Measurements from ENCODE around the gene AP5Z1.

Gene AP5Z1

DNA sequence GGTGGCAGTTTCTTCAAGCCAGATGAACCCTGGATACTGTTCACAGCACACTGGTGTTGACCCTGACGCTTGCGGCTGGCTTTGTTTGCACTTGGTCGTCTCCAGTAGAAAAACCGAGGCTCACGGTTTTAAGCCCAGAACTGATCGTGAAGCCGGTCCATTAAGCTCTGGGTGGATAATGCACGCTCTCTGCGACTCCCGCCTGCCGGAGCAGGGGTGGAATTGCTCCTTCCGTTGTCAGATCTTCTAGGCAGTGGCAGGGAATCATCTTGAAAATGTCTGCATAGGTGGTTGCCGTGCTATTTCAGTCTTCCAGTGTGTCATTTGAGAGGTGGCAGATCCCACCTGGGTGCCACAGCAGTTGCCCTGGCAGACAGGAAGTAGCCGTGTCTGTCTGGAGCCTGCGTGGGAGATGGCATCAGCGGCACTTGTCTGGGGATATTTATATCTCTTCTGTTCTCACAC is 35.9 kb upstream of the AP5Z1 start:
- TF ChIP-seq, protein P1, sequence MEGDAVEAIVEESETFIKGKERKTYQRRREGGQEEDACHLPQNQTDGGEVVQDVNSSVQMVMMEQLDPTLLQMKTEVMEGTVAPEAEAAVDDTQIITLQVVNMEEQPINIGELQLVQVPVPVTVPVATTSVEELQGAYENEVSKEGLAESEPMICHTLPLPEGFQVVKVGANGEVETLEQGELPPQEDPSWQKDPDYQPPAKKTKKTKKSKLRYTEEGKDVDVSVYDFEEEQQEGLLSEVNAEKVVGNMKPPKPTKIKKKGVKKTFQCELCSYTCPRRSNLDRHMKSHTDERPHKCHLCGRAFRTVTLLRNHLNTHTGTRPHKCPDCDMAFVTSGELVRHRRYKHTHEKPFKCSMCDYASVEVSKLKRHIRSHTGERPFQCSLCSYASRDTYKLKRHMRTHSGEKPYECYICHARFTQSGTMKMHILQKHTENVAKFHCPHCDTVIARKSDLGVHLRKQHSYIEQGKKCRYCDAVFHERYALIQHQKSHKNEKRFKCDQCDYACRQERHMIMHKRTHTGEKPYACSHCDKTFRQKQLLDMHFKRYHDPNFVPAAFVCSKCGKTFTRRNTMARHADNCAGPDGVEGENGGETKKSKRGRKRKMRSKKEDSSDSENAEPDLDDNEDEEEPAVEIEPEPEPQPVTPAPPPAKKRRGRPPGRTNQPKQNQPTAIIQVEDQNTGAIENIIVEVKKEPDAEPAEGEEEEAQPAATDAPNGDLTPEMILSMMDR (IDR thresholded peaks at IDR 0.05; ENCODE audit: control insufficient read depth, extremely low read depth, insufficient read depth): no peak

DNA sequence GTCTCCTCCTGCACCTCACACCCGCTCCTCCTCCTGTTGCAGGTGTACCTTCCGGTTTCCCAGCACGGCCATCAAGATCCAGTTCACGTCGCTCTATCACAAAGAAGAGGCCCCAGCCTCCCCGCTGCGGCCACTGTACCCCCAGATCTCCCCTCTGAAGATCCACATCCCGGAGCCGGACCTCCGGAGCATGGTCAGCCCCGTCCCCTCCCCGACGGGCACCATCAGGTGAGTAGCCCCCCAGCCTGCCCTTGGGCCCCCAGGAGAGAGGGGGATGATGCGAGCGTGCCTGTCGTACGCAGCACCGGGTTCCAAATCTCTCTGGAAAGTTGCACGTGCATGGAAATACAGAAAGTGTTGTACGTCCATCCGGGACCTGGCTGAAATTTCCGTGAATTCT is 34.6 kb upstream of the AP5Z1 start:
- no peak overlapping the region for H3K4me3 ChIP-seq (ENCODE audit: low read depth, low read length)
- no peak for DNase-seq (ENCODE audit: low read depth)
- TF ChIP-seq, protein P1 (IDR thresholded peaks at IDR 0.05; ENCODE audit: control insufficient read depth, extremely low read depth, insufficient read depth): no peak

More for the DNA sequence above, 35.9 kb upstream of the AP5Z1 start:
- H3K4me3 ChIP-seq (ENCODE audit: low read depth, low read length): no peak overlapping the region
- DNase-seq (ENCODE audit: low read depth): no peak

DNA sequence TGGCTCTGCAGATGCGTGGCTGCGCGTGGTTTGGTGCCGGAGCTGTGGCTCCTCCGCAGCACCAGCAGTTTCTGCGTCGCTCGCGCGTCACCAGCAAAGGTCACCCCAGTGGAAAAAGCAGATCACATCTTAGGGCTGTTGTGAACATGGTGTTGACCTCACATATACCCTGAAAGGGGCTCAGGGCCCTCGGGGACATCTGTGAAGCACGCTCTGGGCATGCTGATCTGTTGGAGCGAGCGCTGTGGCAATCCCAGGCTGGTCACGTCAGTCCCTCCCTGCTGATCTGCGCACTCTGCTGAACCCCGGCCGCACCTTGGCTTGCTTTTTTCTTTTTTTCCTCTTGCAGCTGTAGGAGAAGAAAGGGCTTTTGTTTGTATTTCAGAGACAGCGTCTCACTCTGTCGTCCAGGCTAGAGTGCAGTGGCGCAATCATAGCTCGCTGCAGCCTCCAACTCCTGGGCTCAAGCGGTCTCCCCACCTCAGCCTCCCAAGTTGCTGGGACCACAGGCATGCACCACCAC is 33.3 kb upstream of the AP5Z1 start:
- no peak for DNase-seq (ENCODE audit: low read depth)
- no peak overlapping the region for H3K4me3 ChIP-seq (ENCODE audit: low read depth, low read length)
- TF ChIP-seq, protein P1 (IDR thresholded peaks at IDR 0.05; ENCODE audit: control insufficient read depth, extremely low read depth, insufficient read depth): no peak

DNA sequence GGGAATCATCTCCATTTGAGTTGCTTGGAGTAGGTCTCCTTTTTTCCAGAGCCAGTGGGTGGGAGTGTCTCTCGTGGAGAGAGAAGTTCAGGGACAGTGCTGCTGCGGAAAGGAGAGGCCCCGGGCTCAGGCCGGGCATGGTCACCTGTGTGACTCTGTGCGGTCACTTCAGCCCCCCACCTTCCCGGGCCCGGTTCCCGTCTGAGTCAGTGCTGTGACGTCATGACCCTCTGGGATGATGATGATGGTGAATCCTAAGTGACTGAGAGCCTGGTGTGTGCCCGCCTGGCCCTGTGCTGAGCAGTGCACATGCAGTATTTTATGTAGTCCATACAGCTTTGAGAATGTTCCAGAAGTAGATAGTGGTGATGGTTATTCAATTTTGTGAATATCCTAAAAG is 32.6 kb upstream of the AP5Z1 start:
- no peak for DNase-seq (ENCODE audit: low read depth)
- H3K4me3 ChIP-seq (ENCODE audit: low read depth, low read length): no peak overlapping the region
- TF ChIP-seq, protein P1 (IDR thresholded peaks at IDR 0.05; ENCODE audit: control insufficient read depth, extremely low read depth, insufficient read depth): no peak

DNA sequence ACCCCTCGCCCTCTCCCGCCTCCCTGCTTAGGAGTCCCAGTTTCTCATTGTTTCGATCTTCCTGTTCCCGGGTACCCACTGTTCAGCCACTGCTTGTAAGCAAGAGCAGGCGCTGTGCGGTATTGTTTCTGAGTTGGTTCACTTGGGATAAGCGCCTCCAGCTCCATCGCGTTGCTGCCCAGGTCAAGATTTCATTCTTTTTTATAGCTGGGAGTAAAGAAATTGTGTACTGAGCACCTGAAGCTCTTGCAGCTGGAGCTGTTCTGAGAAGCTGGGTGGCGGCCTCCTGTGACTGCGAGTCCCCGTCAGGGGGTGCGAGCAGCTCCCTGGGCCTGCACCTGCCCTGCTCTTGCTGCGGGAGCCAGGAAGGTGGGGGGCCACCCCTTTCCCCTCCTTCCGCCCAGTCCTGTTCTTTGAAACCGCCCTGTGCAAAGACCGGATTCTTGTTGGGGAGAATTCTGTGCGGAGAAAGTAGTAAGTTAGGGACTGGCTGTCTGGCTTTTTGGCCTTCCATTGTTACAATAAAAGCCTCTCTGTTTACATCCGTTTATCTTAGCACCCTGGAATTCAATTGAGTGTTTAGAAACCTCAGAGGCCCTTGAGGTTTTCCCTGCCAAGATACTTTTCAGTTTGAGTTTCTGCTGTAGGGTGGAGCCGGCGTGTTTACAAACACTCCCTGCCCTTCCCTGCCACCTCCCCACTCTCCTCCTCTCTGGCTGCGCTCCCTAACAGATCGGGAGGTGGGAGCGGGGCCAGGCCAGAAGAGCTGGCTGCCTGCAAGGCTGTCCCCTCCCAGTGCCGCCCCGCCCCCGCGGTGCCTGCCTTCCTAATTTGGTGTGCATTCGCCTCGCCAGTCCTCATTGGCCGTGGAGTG is 30.8 kb upstream of the AP5Z1 start:
- TF ChIP-seq, protein P1 (IDR thresholded peaks at IDR 0.05; ENCODE audit: control insufficient read depth, extremely low read depth, insufficient read depth): no peak
- peak overlapping the region; percentile 28 for H3K4me3 ChIP-seq (ENCODE audit: low read depth, low read length)
- DNase-seq (ENCODE audit: low read depth): peak; percentile 97

DNA sequence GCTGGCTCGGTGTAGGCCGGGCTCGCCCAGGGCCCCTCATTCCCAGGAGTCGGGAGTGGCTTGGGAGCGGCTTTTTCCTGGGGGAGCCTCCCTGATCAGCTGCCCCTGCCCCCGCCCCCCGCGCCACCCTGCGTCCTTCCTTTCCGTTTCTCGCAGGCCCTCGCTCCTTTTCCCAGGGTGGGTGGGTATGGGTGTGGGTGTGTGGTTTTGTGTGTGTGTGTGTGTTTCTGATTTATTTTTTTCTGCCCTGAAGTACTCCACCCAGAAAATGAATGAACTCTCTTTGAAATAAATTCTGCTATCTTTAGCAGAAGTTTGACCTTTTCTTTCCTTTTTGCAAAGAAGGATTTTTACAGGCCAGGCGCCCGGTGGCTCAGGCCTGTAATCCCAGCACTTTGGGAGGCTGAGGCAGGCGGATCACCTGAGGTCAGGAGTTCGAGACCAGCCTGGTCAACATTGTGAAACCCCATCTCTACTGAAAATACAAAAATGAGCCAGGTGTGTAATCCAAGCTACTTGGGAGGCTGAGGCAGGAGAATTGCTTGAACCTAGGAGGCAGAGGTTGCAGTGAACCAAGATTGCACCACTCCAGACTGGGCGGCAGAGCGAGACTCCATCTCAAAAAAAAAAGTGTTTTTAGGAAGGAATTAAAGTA is 30.0 kb upstream of the AP5Z1 start:
- peak overlapping the region; percentile 38 for H3K4me3 ChIP-seq (ENCODE audit: low read depth, low read length)
- no peak for DNase-seq (ENCODE audit: low read depth)
- TF ChIP-seq, protein P1 (IDR thresholded peaks at IDR 0.05; ENCODE audit: control insufficient read depth, extremely low read depth, insufficient read depth): no peak
